Measurements from ENCODE around the gene CTDSPL. TPM values are rescaled to one million over a fixed set of nuclear protein-coding genes. Genes with fewer than 3 reads are reported as not detected.

The CTDSPL gene
- total and polyA plus RNA-seq, 2 experiments from 2014 or later: 7.1 to 33.4 TPM

GRCh38 chr3:37890522-37890921 lies 28.8 kb downstream of the CTDSPL start:
- Histone ChIP-seq H3K4me2 (ENCODE audit: unreplicated experiment) (no peak overlapping the region), H3K79me2 (ENCODE audit: insufficient read depth) (peaks cover 99% of the 10 kb centered on the region), H3K4me1 (ENCODE audit: insufficient read depth) (no peaks in the 10 kb centered on the region), H2AFZ (no peak overlapping the region), H3K9me3 (ENCODE audit: low read depth) (no peaks in the 10 kb centered on the region), H3F3A (ENCODE audit: insufficient read depth) (peaks cover 8% of the 10 kb centered on the region; the same call in 1 of the 2 replicates), H3K4me3 (no peak overlapping the region), H3K36me3 (ENCODE audit: low read depth) (no peaks in the 10 kb centered on the region), H3K27ac (no peak overlapping the region), H3K9ac (no peak overlapping the region), H3K27me3 (replicated peaks; ENCODE audit: insufficient read depth) (no peaks in the 10 kb centered on the region), H3K9me2 (ENCODE audit: insufficient read depth) (no peaks in the 10 kb centered on the region), H4K20me1 (ENCODE audit: insufficient read depth) (peaks cover 7% of the 10 kb centered on the region; the same call in 1 of the 2 replicates)
- DNase-seq: no peak
- in situ Hi-C loops (cut with MboI): no loop called here
- TF ChIP-seq EZH2phosphoT487 (IDR thresholded peaks at IDR 0.05; ENCODE audit: insufficient read depth, low read depth) (no peak), EZH2 (IDR thresholded peaks at IDR 0.05; ENCODE audit: insufficient read depth, poor library complexity, severe bottlenecking) (no peak)
- 75% methylated on average over 5 of the region's 5 CpGs for WGBS, 2 experiments (ENCODE audit: low coverage in 1 of 2, low lambda C conversion rate in 2 of 2, missing lambda C conversion rate in 2 of 2)

GRCh38 chr3:37891227-37891626 lies 29.5 kb downstream of the CTDSPL start:
- H3K27ac ChIP-seq: no peak overlapping the region
- no peaks in the 10 kb centered on the region for H3K36me3 ChIP-seq (ENCODE audit: low read depth)
- H3K79me2 ChIP-seq (ENCODE audit: insufficient read depth): peaks cover 99% of the 10 kb centered on the region
- H3K4me1 ChIP-seq (ENCODE audit: insufficient read depth): no peaks in the 10 kb centered on the region
- DNase-seq: no peak
- no peaks in the 10 kb centered on the region for H3K9me3 ChIP-seq (ENCODE audit: low read depth)
- H3F3A ChIP-seq (ENCODE audit: insufficient read depth): peaks cover 8% of the 10 kb centered on the region; the same call in 1 of the 2 replicates
- in situ Hi-C loops (cut with MboI): no loop called here
- no peak overlapping the region for H3K9ac ChIP-seq
- H3K9me2 ChIP-seq (ENCODE audit: insufficient read depth): no peaks in the 10 kb centered on the region
- H4K20me1 ChIP-seq (ENCODE audit: insufficient read depth): peaks cover 14% of the 10 kb centered on the region
- TF ChIP-seq EZH2phosphoT487 (IDR thresholded peaks at IDR 0.05; ENCODE audit: insufficient read depth, low read depth) (no peak), EZH2 (IDR thresholded peaks at IDR 0.05; ENCODE audit: insufficient read depth, poor library complexity, severe bottlenecking) (no peak)
- no peaks in the 10 kb centered on the region for H3K27me3 ChIP-seq (replicated peaks; ENCODE audit: insufficient read depth)
- no peak overlapping the region for H3K4me2 ChIP-seq (ENCODE audit: unreplicated experiment)
- 54 to 57% methylated on average over 3 of the region's 3 CpGs for WGBS, 2 experiments (ENCODE audit: low coverage in 1 of 2, low lambda C conversion rate in 2 of 2, missing lambda C conversion rate in 2 of 2)
- H2AFZ ChIP-seq: no peak overlapping the region
- no peak overlapping the region for H3K4me3 ChIP-seq

GRCh38 chr3:37892927-37893600 lies 31.4 kb downstream of the CTDSPL start:
- Histone ChIP-seq H3K79me2 (ENCODE audit: insufficient read depth) (peaks cover 99% of the 10 kb centered on the region), H2AFZ (no peak overlapping the region), H3K4me2 (ENCODE audit: unreplicated experiment) (no peak overlapping the region), H3F3A (ENCODE audit: insufficient read depth) (peaks cover 8% of the 10 kb centered on the region; the same call in 1 of the 2 replicates), H3K4me1 (ENCODE audit: insufficient read depth) (no peaks in the 10 kb centered on the region), H3K4me3 (no peak overlapping the region), H3K27me3 (replicated peaks; ENCODE audit: insufficient read depth) (no peaks in the 10 kb centered on the region), H3K36me3 (ENCODE audit: low read depth) (no peaks in the 10 kb centered on the region), H3K27ac (no peak overlapping the region), H4K20me1 (ENCODE audit: insufficient read depth) (peaks cover 17% of the 10 kb centered on the region), H3K9me2 (ENCODE audit: insufficient read depth) (no peaks in the 10 kb centered on the region), H3K9ac (no peak overlapping the region), H3K9me3 (ENCODE audit: low read depth) (no peaks in the 10 kb centered on the region)
- in situ Hi-C loops (cut with MboI): no loop called here
- DNase-seq: peak; percentile 6
- WGBS, 2 experiments (ENCODE audit: low coverage in 1 of 2, low lambda C conversion rate in 2 of 2, missing lambda C conversion rate in 2 of 2): 68% methylated on average over 3 of the region's 3 CpGs
- TF ChIP-seq EZH2phosphoT487 (IDR thresholded peaks at IDR 0.05; ENCODE audit: insufficient read depth, low read depth): no peak
- TF ChIP-seq EZH2 (IDR thresholded peaks at IDR 0.05; ENCODE audit: insufficient read depth, poor library complexity, severe bottlenecking): no peak

- H4K20me1 ChIP-seq (ENCODE audit: insufficient read depth): peaks cover 17% of the 10 kb centered on the region
- H3F3A ChIP-seq (ENCODE audit: insufficient read depth): peaks cover 8% of the 10 kb centered on the region; the same call in 1 of the 2 replicates
- WGBS, 2 experiments (ENCODE audit: low coverage in 1 of 2, low lambda C conversion rate in 2 of 2, missing lambda C conversion rate in 2 of 2): 42 to 51% methylated on average over 2 of the region's 2 CpGs
- no peak for DNase-seq
- in situ Hi-C loops (cut with MboI): no loop called here
- H3K9me3 ChIP-seq (ENCODE audit: low read depth): no peaks in the 10 kb centered on the region
- H3K4me3 ChIP-seq: no peak overlapping the region
- H3K79me2 ChIP-seq (ENCODE audit: insufficient read depth): peaks cover 83% of the 10 kb centered on the region
- H3K4me2 ChIP-seq (ENCODE audit: unreplicated experiment): no peak overlapping the region
- H3K9me2 ChIP-seq (ENCODE audit: insufficient read depth): no peaks in the 10 kb centered on the region
- H3K4me1 ChIP-seq (ENCODE audit: insufficient read depth): no peaks in the 10 kb centered on the region
- H3K36me3 ChIP-seq (ENCODE audit: low read depth): no peaks in the 10 kb centered on the region
- H3K9ac ChIP-seq: no peak overlapping the region
- H3K27ac ChIP-seq: no peak overlapping the region
- TF ChIP-seq EZH2phosphoT487 (IDR thresholded peaks at IDR 0.05; ENCODE audit: insufficient read depth, low read depth) (no peak), EZH2 (IDR thresholded peaks at IDR 0.05; ENCODE audit: insufficient read depth, poor library complexity, severe bottlenecking) (no peak)
- H2AFZ ChIP-seq: no peak overlapping the region
- no peaks in the 10 kb centered on the region for H3K27me3 ChIP-seq (replicated peaks; ENCODE audit: insufficient read depth)
Measured at GRCh38 chr3:37896827-37897226, 35.1 kb downstream of the CTDSPL start.
